ENCODE results near the gene DIPK1B.
A peak's percentile ranks its signal among the peaks of the same experiment; 100 is the strongest.

Gene DIPK1B

DNA sequence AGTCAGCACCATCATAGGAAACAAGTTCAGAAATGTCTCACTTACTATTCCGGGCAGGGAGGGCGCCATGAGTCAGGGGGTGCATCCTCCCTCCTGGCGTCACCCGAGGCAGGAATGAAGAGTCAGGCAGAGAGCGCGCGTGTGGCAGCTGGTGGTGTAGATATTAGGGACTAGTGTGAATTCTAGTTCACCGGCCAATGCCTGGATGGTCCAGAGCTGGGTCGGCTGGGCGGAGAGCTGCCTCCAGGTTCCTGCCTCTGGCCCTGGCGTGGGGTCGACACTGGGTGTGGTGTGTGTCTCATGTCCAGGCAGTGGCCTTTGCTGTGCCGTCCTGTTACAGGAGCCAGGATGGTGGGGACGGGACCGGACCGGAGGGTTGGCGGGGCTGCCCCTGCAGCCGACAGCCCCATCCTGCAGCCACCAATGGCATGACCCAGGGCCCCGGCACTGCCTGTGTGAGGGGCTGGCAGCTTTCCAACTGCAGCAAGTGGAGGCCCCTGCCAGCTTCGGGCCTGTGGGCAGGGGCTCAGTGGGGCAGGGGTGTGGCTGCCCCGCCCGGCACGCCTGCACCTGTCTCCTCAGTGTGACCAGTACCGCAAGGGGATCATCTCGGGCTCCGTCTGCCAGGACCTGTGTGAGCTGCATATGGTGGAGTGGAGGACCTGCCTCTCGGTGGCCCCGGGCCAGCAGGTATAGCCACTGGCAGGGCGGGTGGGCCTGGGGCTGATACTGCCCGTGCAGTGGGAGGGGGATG lies 9.1 kb downstream of the DIPK1B start:
- no peak for DNase-seq

DNA sequence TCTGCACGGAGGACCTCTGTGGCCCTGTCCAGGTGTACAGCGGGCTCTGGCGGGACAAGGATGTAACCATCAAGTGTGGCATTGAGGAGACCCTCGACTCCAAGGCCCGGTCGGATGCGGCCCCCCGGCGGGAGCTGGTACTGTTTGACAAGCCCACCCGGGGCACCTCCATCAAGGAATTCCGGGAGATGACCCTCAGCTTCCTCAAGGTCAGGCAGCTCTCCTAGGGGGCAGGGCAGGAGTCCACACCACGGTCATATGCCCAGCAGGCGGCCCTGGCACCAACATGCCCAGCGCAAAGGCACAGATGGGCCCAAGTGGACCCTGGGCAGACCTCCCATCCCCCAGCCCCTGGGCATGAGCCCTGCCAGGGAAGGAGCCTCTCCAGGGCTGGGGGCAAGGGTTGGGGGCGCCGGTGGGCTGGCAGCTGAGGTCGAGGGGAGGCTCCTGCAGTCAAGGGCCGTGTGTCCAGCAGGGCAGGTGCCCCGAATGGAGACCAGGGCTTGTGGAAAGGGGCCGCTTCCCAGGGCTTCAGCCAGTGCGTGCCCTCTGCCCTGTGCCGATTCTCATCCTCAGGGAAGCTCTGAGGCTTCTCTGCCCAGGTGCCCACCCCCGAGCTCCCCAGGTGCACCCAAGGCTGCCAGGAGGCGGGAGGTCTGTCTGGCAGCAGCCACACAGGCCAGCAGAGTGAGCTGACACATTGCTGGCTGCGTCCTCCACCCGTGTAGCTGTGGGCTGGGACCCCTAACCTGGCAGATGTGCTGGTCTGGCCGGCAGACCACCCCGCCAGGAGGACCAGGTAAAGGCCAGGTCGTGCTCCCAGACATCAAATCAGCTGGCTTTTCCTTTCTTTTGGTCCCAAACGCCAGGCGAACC lies 10.0 kb downstream of the DIPK1B start:
- DNase-seq, result no peak

DNA sequence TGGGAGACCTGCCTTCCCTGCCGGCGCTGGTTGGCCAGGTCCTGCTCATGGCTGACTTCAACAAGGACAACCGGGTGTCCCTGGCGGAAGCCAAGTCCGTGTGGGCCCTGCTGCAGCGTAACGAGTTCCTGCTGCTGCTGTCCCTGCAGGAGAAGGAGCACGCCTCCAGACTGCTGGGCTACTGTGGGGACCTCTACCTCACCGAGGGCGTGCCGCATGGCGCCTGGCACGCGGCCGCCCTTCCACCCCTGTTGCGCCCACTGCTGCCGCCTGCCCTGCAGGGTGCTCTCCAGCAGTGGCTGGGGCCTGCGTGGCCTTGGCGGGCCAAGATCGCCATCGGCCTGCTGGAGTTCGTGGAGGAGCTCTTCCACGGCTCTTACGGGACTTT lies 10.6 kb downstream of the DIPK1B start:
- DNase-seq, result no peak

- DNase-seq, result no peak
These were observed 11.1 kb downstream of the DIPK1B start for GRCh38 chr9:136723362-136723976.

DNA sequence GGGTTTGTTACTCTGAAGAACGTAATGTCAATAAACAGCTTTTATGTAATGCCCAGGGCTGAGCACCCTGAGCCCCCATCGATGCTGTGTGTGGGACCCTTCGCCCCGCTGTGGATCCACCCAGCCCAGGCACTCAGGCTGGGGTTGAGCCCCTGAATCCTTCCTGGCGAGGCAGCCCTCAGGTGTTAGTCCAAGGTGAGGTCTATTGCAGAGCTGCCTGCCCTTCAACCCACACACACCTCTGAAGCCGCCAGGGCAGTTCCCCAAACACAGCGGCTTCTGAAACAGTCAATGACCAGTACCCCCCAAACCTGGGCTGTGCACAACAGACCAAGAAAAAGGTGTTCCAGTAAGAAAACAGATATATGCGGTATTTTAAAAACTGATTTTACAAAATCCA lies 11.6 kb downstream of the DIPK1B start:
- DNase-seq, result no peak

DNA sequence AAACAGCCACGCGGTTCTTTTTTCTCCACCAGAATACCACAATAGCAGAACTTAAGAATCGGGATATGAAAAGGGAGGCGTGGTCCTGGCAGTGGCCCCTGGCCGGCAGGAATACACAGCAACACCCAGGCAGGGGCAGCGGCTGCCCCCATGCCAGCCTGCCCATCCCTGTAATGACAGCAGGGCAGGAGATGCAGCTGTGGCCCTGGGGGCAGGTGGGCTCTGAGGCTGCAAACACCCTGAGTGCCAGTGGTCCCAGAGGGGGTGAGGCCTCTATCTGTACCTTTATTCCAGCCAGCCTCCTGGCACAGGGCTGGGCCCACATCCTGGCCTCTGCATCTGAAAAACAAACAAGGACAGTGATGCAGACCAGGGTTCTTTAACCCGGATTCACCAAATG lies 12.4 kb downstream of the DIPK1B start:
- no peak for DNase-seq

GRCh38 chr9:136725612-136726011 lies 13.2 kb downstream of the DIPK1B start:
- no peak for DNase-seq

- no peak for DNase-seq
These were observed 13.7 kb downstream of the DIPK1B start for GRCh38 chr9:136726118-136726517.

DNA sequence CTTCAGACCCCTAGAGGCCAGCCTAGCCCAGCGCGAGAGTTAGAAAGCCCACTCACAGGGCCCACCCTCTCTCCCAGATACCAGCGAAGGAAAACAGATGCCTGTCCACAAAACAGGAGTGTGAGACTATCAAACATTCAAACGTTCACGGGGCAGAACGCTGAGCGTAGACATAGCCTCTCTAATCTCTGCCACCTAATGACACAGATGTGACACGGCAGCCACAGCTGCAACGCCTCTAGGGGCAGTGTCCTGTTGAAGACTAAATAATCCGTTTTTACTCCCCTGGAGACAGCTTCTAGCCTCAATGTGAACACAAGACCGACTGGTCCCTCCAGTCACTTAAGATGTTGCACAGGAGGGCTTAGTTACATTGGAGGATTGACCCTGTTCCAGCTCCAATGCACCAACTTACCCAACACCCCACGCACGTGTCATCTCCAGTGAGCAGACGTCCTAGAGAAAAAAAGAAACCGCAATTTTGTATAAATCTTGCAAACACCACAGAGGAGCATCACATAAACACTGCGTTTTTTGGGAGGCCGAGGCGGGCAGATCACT lies 14.3 kb downstream of the DIPK1B start:
- DNase-seq, result no peak

- DNase-seq, result peak in 1 of 2 experiments; percentile 18
These were observed 15.7 kb downstream of the DIPK1B start for GRCh38 chr9:136728080-136728547.

DNA sequence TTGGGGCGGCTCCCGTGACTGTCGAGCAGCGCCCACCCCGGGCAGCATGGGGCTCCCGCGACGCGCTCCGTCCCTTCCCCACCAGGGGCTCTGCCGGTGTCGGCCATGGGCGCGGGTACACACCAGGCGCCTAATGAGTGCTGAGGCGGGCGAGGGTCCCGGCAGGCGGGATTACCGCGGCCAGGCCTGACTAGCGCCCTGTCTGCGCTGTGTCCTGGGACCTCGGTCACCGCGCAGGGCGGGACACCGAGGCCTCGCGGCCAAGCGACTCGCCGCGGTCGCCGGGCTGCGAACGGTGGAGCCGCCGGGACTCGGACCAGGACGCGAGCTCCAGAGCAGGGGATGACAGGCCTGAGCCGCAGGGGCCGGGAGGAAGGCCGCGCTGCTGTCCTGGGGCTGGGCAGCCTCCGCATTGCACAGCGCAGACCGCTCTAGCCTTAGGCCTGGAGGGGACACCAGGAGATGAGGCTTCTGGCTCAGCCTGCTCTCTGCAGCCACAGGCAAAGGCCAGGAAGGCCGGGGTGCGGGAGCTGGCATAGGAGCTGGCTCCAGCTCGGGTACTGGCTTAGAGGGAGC lies 16.3 kb downstream of the DIPK1B start:
- no peak for DNase-seq

DNA sequence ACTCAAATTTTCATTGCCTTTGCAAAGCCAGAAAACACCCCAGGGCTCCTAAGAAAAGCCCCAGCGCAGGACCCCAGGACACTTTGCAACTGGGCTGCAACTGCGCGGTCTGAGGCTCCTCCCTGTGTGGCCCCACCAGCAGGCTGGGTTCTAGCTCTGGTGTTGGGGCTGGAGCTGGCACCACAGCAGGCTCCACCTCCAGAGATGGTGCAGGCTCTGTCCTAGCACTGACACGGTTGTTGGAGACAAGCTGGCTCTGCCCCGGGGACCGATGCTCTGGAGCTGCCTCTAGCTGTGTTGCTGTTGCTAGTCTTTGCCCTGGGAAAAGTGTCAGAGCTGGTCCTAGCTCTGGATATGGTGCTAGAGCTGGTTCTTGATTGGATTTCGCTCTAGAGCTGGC lies 16.8 kb downstream of the DIPK1B start:
- DNase-seq, result no peak

DNA sequence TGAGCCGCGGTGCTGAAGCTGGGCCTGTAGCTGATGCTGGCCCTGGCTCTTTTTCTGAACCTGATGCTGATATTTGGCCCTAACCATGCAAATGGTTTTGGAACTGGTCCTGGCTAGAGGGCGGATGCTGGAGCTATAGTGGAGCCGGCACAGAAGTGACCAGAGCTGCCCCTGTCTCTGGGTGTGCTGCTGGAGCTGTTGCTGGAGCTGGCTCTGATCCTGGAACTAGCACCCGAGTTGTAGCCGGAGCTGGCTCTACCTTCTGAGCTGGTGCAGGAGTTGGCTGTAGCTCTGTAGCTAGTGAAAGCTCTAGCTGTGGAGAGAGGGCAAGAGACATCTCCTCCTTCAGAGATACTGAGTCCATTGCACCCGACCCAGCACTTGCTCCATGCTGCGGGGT lies 17.6 kb downstream of the DIPK1B start:
- DNase-seq, result no peak

- DNase-seq, result no peak
These were observed 20.2 kb downstream of the DIPK1B start for GRCh38 chr9:136732444-136733178.

GRCh38 chr9:136733611-136734010 lies 21.2 kb downstream of the DIPK1B start:
- DNase-seq, result no peak

DNA sequence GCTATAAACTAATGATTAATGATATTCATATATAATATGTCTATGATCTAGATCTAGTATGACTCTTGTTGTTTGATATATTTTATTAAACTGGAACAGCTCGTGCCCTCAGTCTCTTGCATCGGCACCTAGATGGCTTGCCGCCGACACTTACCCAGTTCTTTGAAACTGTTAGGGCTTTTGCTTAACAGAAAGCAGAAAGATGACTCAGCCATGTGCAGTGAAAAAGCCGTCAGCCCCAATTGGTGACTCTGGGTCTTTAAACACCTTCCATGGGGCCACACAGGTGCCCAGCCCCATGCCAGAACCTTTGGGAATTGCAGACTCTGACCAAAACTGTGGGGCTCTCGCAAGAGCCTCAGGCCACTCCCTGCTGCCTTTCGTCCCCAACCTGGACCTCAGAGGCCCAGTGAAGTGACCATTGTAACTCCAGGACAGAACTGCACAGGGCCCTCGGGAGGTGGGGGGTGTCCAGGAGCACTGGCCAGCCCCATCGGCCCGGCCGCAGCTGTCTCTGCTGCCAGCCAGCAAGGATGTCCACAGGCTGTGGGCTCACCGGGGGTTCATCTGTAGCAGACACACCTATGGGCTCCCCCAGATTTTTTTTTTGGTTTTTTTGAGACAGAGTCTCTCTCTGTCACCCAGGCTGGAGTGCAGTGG lies 22.6 kb downstream of the DIPK1B start:
- DNase-seq, result no peak

DNA sequence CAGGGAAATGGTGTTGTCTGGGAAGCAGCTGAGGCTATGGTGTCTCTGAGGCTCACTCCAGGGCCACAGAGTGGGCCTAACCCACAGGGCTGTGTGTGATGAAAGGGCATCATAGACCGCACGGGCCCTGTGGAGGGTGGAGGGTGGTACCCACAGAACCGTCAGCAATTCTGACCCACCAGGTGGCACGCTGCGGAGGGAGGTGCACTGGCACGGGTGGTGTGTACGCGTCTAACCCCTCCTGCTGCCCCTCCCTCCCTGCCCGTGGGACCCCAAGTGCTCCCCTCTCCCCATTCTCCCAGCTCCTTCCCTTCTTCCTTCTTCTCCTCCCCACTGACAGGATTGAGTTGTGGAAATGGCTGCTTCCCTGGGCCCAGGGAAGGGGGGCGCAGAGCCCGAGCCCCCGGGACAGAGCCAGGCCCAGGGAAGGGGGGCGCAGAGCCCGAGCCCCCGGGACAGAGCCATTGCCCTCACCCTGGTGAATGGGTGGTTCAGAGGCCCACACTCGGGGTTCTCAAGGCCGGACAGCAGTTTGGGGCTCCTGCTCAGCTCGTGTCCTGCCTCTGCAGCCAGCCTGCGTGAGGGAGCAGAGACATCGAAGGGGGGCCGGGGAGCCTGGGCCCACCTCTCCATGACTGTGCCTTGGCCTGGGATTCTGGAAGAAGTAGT lies 23.6 kb downstream of the DIPK1B start:
- DNase-seq, result no peak

DNA sequence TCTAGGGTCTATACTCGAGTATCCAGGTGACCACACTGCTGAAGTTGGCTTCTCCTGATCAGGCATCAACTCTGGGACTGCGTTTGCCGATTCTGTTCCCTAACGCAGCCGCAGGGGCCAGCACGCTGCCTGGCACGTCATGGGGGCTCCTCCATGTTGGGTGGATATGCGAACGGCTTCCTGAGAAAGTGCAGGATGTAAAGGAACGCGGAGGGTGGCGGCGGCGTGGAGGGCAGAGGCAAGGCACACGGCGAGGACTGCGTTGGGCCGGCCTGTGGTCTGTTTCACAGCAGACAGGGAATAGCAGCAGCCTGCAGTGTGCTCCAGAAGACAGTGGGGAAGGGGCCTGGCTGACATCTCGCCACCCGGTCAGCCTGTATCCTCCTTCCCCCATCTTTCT lies 26.6 kb downstream of the DIPK1B start:
- DNase-seq, result no peak

DNA sequence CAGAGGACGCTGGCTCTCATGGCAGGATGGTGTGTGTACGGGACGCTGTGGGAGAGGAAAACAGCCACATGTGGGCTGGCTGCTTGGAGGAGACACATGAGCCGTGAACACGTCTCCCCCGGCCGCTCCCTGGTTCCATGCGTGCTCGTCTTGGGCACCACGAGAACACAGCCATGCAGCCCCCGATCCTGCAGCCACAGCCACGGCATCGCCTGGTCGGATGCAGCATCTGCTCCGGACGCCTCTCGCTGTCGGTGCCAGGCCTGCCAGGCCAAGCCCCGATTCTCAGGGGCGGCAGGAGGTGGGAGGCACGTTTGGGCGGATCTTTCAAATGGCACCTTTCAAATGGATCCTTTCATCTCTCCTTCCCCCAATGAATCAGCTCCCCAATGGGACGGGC lies 27.1 kb downstream of the DIPK1B start:
- no peak for DNase-seq

DNA sequence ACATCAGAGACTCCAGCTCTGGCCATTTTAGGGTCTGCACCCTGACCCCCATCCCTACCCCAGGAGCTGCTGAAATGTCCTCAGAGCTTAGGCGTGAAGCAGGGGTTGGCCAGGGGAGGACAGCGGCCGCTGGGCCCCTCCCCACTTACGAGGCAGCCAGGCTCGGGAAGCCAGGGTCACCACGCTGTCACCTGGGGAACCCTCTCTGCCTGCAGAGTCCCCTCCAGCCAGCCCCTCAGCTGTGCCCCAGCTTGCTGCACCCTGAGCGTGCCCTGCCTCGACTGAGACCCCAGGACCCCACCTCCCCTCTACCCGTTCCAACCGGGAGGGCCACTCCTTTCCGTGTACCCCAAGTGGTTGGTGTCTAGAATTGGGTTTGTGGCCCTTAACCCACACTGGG lies 27.7 kb downstream of the DIPK1B start:
- no peak for DNase-seq

DNA sequence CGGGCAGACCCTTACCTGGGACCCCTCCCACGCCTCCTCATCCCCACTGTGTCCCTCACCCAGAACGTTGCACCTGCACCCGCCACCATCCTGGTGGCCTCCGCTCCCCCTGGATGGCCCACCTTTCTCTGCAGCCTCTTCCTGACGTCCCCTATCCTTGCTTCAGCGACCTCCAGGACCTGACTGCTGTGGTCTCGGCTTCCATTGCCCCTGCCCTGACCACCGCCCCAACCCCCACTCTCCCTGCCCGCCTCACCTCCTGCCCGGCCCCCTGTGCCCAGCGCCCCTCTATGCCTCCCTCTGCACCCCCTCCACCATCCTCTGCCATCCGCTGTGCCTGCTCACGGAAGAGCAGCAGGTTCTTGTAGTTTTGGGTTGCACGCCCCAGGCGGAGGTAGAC lies 28.1 kb downstream of the DIPK1B start:
- no peak for DNase-seq

All from cerebellar nuclear complex (tissue), 1 donor.